GM19025 (cell line): ENCODE results near the gene LRRD1.
"Not testable (repeated sequence)": the region's sequence is repeated elsewhere in the genome, so short reads cannot be mapped to it uniquely, and the experiment has no call there.

Experiments
- ATAC-seq: cut with Tn5 transposase; IDR thresholded peaks from one replicate; pipeline ENCODE4 v1.9.1; 2021; ENCODE audit warnings: mild to moderate bottlenecking, low read depth, moderate library complexity; ENCODE audit not compliant: unreplicated experiment

Gene LRRD1

GRCh38 chr7:92142791-92143190 lies 36.2 kb downstream of the LRRD1 start:
- ATAC-seq: not testable (repeated sequence)

GRCh38 chr7:92141161-92141560 lies 37.8 kb downstream of the LRRD1 start:
- ATAC-seq: no peak

DNA sequence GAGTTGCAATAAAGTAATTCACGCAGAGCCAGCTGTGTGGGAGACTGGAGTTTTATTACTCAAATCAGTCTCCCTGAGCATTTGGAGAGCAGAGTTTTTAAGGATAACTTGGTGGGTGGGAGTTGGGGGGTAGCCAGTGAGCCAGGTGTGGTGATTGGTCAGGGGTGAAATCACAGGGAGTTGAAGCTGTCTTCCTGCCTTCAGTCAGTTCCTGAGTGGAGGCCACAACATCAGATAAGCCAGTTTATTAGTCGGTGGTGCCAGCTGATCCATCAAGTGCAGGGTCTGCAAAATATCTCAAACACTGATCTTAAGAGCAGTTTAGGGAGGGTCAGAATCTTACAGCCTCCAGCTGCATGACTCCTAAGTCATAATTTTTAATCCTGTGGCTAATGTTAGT lies 41.4 kb downstream of the LRRD1 start:
- no peak for ATAC-seq

DNA sequence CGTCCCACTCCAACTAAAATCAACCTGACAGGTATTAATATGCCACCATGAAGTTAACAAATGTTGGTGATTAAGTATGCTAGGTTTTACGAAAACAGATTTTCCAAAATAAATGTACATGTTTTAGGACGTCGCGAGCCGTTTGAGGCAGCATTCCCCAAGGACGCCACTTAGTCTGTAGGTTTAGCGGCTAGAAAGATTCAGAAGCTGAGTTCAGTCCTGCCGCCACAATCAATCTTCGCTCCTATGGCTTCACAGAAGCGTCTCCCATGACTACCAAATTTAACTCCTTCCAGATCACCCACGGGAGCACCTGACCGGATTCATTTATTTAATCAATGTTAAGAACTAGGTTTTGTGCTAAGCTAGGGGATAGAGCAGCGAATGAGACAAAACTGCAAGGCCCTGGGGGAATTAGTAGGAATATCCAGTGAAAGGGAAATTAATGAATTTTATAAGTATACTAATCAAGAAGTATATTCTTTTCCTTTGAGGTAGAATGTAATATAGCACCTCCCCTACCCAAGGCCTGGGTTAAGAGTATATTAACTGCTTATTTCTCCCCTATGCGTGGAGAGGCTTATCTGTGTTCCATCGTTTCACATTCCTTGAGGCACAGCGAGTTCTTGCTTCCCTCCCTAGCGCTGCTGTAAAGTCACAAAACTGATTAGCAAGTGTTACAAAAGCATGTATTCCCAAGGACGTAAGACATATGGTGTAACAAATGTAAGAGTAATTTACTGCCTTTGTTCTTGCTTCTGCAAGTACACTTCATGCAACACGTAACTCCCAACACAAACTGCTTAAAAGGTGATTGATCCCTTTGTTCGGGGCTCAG lies 43.7 kb downstream of the LRRD1 start:
- ATAC-seq: no peak

GRCh38 chr7:92134271-92135051 lies 44.5 kb downstream of the LRRD1 start, which contains the start of gene CYP51A1:
Gene CYP51A1, minus strand, starts transcription at chr7:92134477. Its CDS starts 113 bp downstream, at chr7:92134364.
- peak; percentile 89 for ATAC-seq

DNA sequence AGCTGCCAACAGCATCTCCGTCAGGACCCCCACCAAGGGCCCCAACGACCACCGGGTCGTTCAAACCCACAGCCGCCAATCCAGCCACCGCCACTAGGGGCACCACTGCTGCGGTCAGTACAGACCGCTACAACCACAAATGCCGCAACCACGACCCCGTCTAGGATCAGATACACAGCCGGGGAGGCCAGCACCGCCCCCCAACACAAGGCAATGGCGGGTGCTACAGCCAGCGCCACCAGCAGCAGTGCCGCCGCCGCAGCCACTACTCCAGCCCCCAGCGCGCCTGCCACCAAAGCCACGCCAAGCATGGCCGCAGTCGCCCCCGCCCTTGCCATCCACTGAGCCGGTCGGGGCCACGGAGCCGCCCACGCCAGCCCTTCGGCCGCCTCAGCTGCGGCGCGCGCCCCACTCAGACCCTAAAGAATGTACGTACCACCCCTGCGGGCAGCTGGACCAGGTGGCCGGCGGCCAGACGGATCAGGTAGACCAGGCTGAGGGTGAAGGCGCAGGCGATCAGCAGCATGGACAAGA lies 45.1 kb downstream of the LRRD1 start:
- peak; percentile 27 for ATAC-seq

- ATAC-seq: peak; percentile 6
These were observed 45.7 kb downstream of the LRRD1 start for GRCh38 chr7:92133133-92133736.

DNA sequence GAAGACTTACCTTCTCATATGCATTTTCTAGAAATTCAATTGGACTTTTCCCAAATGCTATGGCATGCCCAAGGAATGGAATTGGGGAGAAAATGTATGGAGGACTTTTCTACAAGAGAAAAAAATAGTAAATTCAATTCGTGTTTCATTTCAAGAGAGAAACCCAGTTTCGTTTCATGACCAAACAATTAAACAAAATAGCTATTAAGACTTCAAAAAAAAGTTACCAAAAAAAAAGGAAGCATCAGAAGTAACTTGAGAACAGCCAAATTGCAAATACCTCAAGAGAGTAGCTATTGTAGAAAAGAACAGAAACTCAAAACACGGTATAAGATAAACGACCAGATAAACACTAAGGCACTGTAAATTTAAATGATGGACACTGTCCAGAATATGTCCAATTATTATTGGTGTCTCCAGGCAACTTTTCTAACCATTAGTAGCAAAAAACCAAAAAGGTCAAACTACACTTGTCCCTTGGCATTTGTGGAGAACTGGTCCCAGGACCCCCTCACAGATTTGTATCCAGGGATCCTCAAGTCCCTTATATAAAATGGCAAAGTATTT lies 47.1 kb downstream of the LRRD1 start:
- ATAC-seq: no peak

- ATAC-seq: no peak
These were observed 47.8 kb downstream of the LRRD1 start for GRCh38 chr7:92131093-92131492.

DNA sequence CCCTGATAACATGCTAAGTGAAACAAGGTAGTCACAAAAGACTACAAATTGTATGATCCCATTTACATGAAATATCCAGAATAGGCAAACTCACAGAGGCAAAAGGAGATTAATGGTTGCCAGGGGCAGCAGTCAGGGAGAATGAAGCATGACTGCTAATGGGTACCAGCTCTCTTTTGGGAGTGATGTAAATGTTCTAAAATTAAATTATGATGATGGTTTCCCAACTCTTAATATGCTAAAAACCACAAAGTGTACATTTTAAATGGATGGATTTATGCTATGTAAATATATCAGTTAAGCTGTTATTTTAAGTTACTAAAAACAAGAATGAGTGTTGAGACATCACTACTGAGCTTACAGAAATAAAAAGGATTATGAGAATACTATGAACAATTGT lies 57.3 kb downstream of the LRRD1 start:
- no peak for ATAC-seq

GRCh38 chr7:92119213-92119759 lies 59.7 kb downstream of the LRRD1 start:
- no peak for ATAC-seq

DNA sequence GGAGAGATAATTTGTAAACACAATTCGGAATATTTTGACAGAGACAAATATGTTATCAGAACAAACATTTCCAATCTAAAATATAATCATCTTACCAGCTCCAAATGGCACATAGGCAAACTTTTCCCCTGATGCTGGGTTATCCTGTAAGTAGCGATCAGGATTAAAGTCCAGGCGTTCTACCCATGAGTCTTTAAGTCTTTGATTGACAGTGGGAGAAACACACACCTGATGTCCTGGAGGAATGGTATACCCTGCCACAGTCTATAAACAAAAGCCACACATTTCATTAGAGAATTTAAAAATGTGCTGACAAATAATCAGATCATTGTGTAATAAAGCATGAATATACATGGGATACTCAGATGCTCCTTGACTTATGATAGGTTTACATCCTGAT lies 62.0 kb downstream of the LRRD1 start:
- no peak for ATAC-seq

DNA sequence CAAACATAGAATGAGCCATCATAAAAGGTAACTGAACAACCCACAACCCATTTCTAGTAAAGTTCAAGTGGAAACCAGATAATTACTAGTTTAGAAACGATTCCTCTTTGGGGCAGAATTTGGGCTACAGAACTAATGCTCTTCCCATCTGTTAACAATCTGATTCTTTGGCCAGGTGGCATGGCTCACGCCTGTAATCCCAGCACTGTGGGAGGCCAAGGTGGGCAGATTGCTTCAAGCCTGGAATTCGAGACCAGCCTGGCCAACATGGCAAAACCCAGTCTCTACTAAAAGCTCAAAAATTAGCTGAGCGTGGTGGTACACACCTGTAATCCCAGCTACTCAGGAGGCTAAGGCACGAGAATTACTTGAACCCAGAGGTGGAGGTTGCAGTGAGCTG lies 63.1 kb downstream of the LRRD1 start:
- ATAC-seq: no peak

DNA sequence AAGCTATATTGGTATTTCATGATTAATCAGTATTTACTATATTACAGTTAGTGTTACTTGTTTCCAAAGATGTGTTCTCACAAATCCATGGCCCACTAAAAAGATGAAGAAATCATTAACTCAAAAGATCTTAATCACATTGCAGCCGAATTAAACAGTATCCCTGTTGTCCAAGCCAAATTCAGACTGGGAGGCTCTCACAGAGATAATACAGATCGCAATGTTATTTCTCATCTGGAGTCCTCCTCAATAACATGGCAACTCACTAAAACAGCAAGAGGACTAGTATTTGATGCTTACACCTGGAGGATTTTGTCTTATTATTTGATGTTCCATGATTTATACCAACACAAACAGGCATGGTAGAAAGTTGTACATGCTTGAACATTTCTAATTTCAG lies 68.1 kb downstream of the LRRD1 start:
- no peak for ATAC-seq

DNA sequence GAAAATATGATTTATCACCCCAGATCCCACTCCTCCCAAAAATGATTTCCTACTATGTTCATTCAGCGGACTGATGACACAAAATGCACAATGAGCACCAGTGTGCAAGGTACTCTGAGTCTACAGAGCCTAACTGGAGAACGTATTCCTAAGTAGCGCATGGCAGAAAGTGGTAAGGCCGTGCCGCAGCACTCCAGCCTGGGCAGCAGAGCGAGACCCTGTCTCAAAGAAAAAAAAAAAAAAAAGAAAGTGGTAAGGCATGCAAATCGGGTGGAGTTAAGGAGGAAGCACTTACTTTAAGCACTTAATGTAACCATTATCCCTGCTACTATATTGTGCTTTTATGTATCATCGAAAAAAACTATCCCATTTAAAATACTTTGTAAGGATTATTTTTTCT lies 70.1 kb downstream of the LRRD1 start:
- ATAC-seq: no peak

GRCh38 chr7:92102862-92103261 lies 76.1 kb downstream of the LRRD1 start:
- not testable (repeated sequence) for ATAC-seq

GRCh38 chr7:92100534-92100933 lies 78.4 kb downstream of the LRRD1 start:
- no peak for ATAC-seq

- ATAC-seq: no peak
These were observed 83.6 kb downstream of the LRRD1 start for GRCh38 chr7:92095380-92095779.
